GM18499 (cell line): Measurements from ENCODE around the gene CACNG4.
"Not testable (repeated sequence)": the region's sequence is repeated elsewhere in the genome, so short reads cannot be mapped to it uniquely, and the experiment has no call there.

ENCODE experiments used
- ATAC-seq: cut with Tn5 transposase; IDR thresholded peaks from one replicate; pipeline ENCODE4 v1.9.1; 2021; ENCODE audit warnings: moderate number of reproducible peaks; ENCODE audit not compliant: insufficient read depth, unreplicated experiment

The CACNG4 gene

GRCh38 chr17:67035131-67036083 is 70.9 kb downstream of the CACNG4 start:
- no peak for ATAC-seq

GRCh38 chr17:67038861-67039365 is 74.4 kb downstream of the CACNG4 start:
- no peak for ATAC-seq

GRCh38 chr17:67040652-67041051 is 76.1 kb downstream of the CACNG4 start:
- no peak for ATAC-seq

- not testable (repeated sequence) for ATAC-seq
These were observed 76.6 kb downstream of the CACNG4 start for GRCh38 chr17:67041119-67041518.

DNA sequence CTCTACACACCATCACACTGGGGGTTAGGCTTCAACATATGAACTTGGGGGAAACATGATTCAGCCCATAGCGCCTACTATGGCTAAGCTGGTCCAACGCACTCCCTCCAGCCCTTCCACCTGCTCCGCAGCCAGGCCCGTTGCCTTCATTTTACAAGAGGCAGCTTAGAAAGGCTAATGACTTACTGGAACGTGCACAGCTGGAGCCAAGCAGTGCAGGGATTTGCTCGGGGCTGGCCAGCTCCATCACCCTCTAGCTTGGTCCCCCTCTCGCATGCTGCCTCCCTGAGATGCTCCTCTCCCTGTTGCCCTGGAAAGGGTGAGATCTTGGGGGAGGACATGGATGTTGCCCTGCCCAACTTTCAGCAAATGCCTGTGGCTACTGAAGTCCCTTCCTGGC is 77.0 kb downstream of the CACNG4 start:
- no peak for ATAC-seq

GRCh38 chr17:67041941-67042899 is 77.7 kb downstream of the CACNG4 start:
- ATAC-seq, result no peak

DNA sequence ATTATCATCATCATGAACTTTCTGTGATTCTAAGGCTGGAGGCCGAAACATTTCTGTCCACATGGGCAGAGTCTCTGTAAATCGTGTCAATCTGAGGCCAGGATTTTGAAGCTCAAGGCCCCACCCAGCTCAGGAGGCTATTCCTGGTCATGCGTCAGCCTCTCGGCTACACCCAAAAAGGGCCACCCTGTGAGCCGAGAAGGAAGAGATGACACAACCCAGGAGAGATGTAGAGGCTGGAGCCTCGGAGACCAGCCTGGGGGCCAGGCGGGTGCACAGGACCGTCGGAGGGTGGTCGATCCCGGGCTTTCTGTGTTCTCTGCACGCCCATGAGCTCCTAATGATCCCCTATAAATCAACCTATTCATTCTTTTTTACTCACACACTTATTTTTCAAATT is 78.8 kb downstream of the CACNG4 start:
- no peak for ATAC-seq

GRCh38 chr17:67044016-67044772 is 79.7 kb downstream of the CACNG4 start, which contains the start of gene CACNG1:
Gene CACNG1 (plus strand): TSS chr17:67044554. CDS start chr17:67044661, 107 bp downstream.
- ATAC-seq, result no peak

GRCh38 chr17:67044940-67045339 is 80.4 kb downstream of the CACNG4 start:
- no peak for ATAC-seq

GRCh38 chr17:67046398-67046797 is 81.9 kb downstream of the CACNG4 start:
- ATAC-seq, result no peak

DNA sequence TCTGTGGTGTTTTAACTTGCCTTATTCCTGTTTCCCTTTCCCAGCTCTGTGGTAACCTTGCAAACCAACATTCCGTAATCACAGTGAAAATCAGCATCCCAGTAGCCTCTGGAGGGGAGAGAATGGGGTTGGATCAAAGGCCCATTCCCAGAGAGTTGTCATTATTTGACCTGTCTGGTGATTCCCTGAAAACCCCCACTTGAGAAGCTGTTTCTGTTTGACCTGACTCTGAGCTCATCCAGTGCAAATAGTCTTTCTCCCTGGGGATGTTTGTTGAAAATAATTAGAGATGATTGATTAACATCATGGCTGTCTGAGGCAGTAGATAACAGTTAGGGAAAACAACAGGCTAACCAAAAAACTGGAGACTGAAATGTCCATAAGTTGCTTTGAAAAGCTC is 82.9 kb downstream of the CACNG4 start:
- ATAC-seq, result no peak

DNA sequence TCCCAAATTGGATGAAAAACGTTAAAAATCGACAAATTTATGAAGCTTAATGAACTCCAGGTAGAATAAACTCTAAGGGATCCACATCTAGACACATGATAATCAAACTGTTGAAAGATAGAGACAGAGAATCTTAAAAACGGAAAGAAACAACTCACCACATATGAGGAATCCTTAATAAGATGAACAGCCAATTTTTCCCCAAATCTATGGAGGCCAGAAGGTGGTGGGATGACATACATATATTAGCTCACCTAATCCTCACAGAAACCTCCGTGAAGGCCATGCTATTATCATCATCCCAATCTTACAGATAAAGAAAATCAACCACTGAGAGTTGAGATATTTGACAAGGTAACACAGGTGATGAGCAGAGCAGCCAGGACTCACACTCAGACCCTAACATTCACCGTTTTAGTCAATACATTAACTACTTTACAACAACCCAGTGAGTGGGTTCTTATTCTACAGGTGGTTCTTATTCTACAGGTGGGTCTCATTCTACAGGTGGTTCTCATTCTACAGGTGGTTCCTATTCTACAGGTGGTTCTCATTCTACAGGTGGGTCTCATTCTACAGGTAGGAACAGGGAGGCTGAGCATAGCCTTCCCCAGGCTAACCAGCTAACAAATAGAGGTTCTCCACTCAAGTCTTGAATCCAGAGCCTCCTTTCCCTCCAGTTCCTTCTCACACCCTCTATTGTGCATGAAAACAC is 84.7 kb downstream of the CACNG4 start:
- ATAC-seq, result no peak

DNA sequence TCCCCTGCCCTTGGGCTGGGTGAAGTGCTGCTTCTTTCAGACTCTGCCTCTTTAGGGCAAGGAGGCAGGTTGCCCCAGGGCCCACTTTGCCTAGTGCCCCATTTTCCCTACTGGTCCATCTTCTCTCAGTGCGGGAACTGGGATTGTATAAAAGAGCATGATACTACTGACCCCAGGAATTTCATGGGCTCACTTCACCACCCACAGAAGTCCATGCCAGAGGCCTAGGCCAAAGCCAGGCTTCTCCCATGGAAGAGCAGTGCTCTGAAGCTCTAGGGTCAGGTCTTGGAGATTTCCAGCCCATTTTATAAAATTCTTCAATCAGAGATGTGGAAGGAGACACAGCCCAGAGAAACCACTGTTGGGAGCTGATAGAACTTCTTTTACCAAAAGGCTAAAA is 85.6 kb downstream of the CACNG4 start:
- no peak for ATAC-seq

GRCh38 chr17:67050471-67051154 is 86.1 kb downstream of the CACNG4 start:
- no peak for ATAC-seq

GRCh38 chr17:67051155-67051538 is 86.6 kb downstream of the CACNG4 start:
- no peak for ATAC-seq

GRCh38 chr17:67051837-67052236 is 87.3 kb downstream of the CACNG4 start:
- no peak for ATAC-seq

GRCh38 chr17:67052720-67053437 is 88.4 kb downstream of the CACNG4 start:
- no peak for ATAC-seq

DNA sequence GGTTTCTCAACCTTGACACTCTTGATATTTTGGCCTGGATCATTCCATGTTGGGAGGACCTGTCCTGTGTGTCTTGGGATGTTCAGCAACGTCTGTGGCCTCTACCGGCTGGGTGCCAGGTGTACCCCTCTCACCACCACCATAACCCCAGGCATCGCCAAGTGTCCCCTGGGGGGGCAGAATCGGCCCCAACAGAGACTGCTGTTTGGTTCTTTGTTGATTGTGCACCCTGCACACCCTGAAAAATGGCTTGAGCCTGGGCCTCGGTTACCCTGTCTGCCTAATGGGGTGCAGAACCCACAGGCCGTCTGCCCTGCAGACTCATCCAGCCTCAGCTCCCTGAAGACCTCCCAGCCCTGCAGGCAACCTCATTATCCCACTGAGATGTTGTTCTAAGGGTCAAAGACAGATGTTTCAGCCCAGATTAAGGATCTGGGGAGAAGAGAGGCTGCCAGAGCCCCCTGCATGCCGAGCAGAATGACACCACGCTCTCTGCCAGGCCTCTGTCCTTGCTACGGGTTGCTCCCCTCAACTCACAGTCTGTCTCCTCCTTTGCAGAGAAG is 89.0 kb downstream of the CACNG4 start:
- no peak for ATAC-seq
